ENCODE results near the gene KRT74.

- no peak for TF ChIP-seq POLR2A (IDR thresholded peaks at IDR 0.05)
- TF ChIP-seq CTCF (IDR thresholded peaks at IDR 0.05) = no peak
Observed at GRCh38 chr12:52580496-52580895, 6.9 kb upstream of the KRT74 start.

Measured in Peyer's patch (tissue), 4 donors.